HCT116 (cell line): ENCODE measurements around the gene KCNIP4. TPM values are rescaled to one million over a fixed set of nuclear protein-coding genes. Genes with fewer than 3 reads are reported as not detected.

ENCODE experiments used
- ATAC-seq: fragments of 200-7000 bp; cut with Tn5 transposase; 2 replicates; pipeline ENCODE4 v1.9.1; 2020; ENCODE audit warnings: mild to moderate bottlenecking, moderate library complexity
- BruUV-seq: library from RNA; stranded (reverse); fragments of 400-500 nt; replicated peaks from 2 replicates; lab custom pipeline; 2021; lab: Mats Ljungman, UMichigan
- CTCF ChIA-PET: fragments of 300-600 bp; sonication (Branson Sonifier 250); formaldehyde crosslinking; loops from one replicate; lab custom pipeline; 2021; ENCODE audit warnings: antibody characterized with exemption; lab: Charles Lee
- POLR2A ChIA-PET: fragments of 300-600, 350-600 bp; sonication (Branson Sonifier 250); formaldehyde crosslinking; loops from one replicate; lab custom pipeline; 2021; ENCODE audit warnings: antibody characterized with exemption; lab: Charles Lee
- RAD21 ChIA-PET, 2 experiments: fragments of 300-600 bp; sonication (Branson Sonifier 250); formaldehyde crosslinking; loops; one replicate each; lab custom pipeline; 2023; ENCODE audit warnings: low total read pairs in 2 of 2; ENCODE audit not compliant: uncharacterized antibody in 2 of 2, unreplicated experiment in 2 of 2, low non-redundant PET in 1 of 2; lab: Charles Lee
- DNase-seq: peaks from one replicate; pipeline ENCODE4 v3.0.0-alpha.2; 2010; ENCODE audit warnings: low read depth, low spot score
- H2AFZ ChIP-seq: fragments of 200-600 bp; shearing (Covaris generic), sonication (generic); 2 replicates; pipeline ENCODE4 v1.6.1; 2017; ENCODE audit warnings: low read depth, mixed run types, mixed read lengths, antibody characterized with exemption, low read length; ENCODE audit not compliant: poor library complexity, severe bottlenecking
- H3K27ac ChIP-seq: 2 replicates; pipeline ENCODE4 v1.5.1; 2012; ENCODE audit warnings: low read depth, low read length
- H3K27me3 ChIP-seq: fragments of 200-600 bp; sonication (generic); 2 replicates; pipeline ENCODE4 v1.6.1; 2016; ENCODE audit warnings: mixed run types, low read length, mixed read lengths; ENCODE audit not compliant: insufficient read depth
- H3K36me3 ChIP-seq, 2 experiments: fragments of 200-500 bp in 1 of 2; fragments of 200-600 bp in 1 of 2; sonication (Bioruptor generic) in 1 of 2; sonication (generic) in 1 of 2; 2 replicates each; pipeline versions ENCODE4 v1.5.1 to v1.6.1; 2014 to 2016; ENCODE audit warnings: low read length in 2 of 2, inconsistent platforms in 1 of 2, mixed read lengths in 1 of 2, mixed run types in 1 of 2; ENCODE audit not compliant: insufficient read depth in 2 of 2, control insufficient read depth in 1 of 2
- H3K4me1 ChIP-seq, 2 experiments: fragments of 200-600 bp in 1 of 2; sonication (generic) in 1 of 2; 2 replicates each; pipeline versions ENCODE4 v1.5.1 to v1.6.1; 2012 to 2017; ENCODE audit warnings: low read length in 2 of 2, inconsistent platforms in 1 of 2, mild to moderate bottlenecking in 1 of 2, mixed read lengths in 1 of 2, mixed run types in 1 of 2, moderate library complexity in 1 of 2; ENCODE audit not compliant: insufficient read depth in 2 of 2, control insufficient read depth in 1 of 2
- H3K4me2 ChIP-seq: fragments of 200-600 bp; sonication (generic); 2 replicates; pipeline ENCODE4 v1.6.1; 2017; ENCODE audit warnings: mixed run types, low read length, mixed read lengths
- H3K4me3 ChIP-seq, 2 experiments: fragments of 200-600 bp in 1 of 2; sonication (generic) in 1 of 2; replicated peaks in 1 of 2; 2 replicates each; pipeline ENCODE4 v1.5.1; 2011 to 2016; ENCODE audit warnings: low read length in 2 of 2, control low read depth in 1 of 2, low read depth in 1 of 2, mild to moderate bottlenecking in 1 of 2, mixed read lengths in 1 of 2, mixed run types in 1 of 2
- H3K79me2 ChIP-seq: fragments of 200-600 bp; sonication (generic); 2 replicates; pipeline ENCODE4 v1.6.1; 2017; ENCODE audit warnings: mild to moderate bottlenecking, mixed run types, low read length, moderate library complexity, mixed read lengths; ENCODE audit not compliant: insufficient read depth
- H3K9ac ChIP-seq: fragments of 200-600 bp; sonication (generic); 2 replicates; pipeline ENCODE4 v1.6.1; 2016; ENCODE audit warnings: low read length, mixed read lengths
- H3K9me2 ChIP-seq: fragments of 200-600 bp; sonication (generic), shearing (Covaris generic); 2 replicates; pipeline ENCODE4 v1.6.1; 2017; ENCODE audit warnings: mixed run types, mild to moderate bottlenecking, moderate library complexity; ENCODE audit not compliant: insufficient read depth
- H3K9me3 ChIP-seq, 2 experiments: fragments of 200-500 bp in 1 of 2; fragments of 200-600 bp in 1 of 2; sonication (Bioruptor generic) in 1 of 2; sonication (generic) in 1 of 2; 2 replicates each; pipeline ENCODE4 v1.6.1; 2014 to 2017; ENCODE audit warnings: low read length in 2 of 2, mixed read lengths in 2 of 2, inconsistent platforms in 1 of 2, low read depth in 1 of 2, mild to moderate bottlenecking in 1 of 2, mixed run types in 1 of 2, moderate library complexity in 1 of 2; ENCODE audit not compliant: control insufficient read depth in 1 of 2, insufficient read depth in 1 of 2
- H4K20me1 ChIP-seq: fragments of 200-600 bp; sonication (generic), shearing (Covaris generic); 2 replicates; pipeline ENCODE4 v1.6.1; 2017; ENCODE audit warnings: mixed run types, mild to moderate bottlenecking, moderate library complexity; ENCODE audit not compliant: insufficient read depth
- CBX3 ChIP-seq: IDR thresholded peaks from 2 replicates; pipeline ENCODE4 v1.6.1; 2012; ENCODE audit warnings: low read depth
- CEBPB ChIP-seq: IDR thresholded peaks from 2 replicates; pipeline ENCODE4 v1.6.1; 2012; ENCODE audit warnings: low read depth
- CTCF ChIP-seq, 3 experiments: fragments of 200-600 bp in 1 of 3; sonication (generic) in 1 of 3; IDR thresholded peaks in 2 of 3; conservative IDR thresholded peaks in 1 of 3; 2 replicates each; pipeline ENCODE4 v1.5.1; 2012 to 2017; ENCODE audit warnings: low read depth in 2 of 3, low read length in 2 of 3, antibody characterized with exemption in 1 of 3, borderline replicate concordance in 1 of 3, control low read depth in 1 of 3, mild to moderate bottlenecking in 1 of 3, mixed read lengths in 1 of 3, mixed run types in 1 of 3, moderate library complexity in 1 of 3; ENCODE audit not compliant: insufficient read depth in 1 of 3
- EGR1 ChIP-seq: IDR thresholded peaks from 2 replicates; pipeline ENCODE4 v1.6.1; 2012; ENCODE audit warnings: low read depth
- ELF1 ChIP-seq: IDR thresholded peaks from 2 replicates; pipeline ENCODE4 v1.6.1; 2012; ENCODE audit warnings: low read depth, borderline replicate concordance
- EZH2 ChIP-seq: fragments of 200-600 bp; sonication (generic); IDR thresholded peaks from 2 replicates; pipeline ENCODE4 v1.6.1; 2017; ENCODE audit warnings: antibody characterized with exemption, mixed run types
- EZH2phosphoT487 ChIP-seq: fragments of 200-600 bp; IDR thresholded peaks from 2 replicates; pipeline ENCODE4 v1.6.1; 2018; ENCODE audit warnings: antibody characterized with exemption, borderline replicate concordance
- FOSL1 ChIP-seq: IDR thresholded peaks from 2 replicates; pipeline ENCODE4 v1.6.1; 2012; ENCODE audit warnings: low read depth
- JUND ChIP-seq: IDR thresholded peaks from 2 replicates; pipeline ENCODE4 v1.6.1; 2012
- POLR2A ChIP-seq: IDR thresholded peaks from 2 replicates; pipeline ENCODE4 v1.7.0; 2011; ENCODE audit warnings: borderline replicate concordance; ENCODE audit not compliant: insufficient read depth, insufficient read length; ENCODE audit errors: extremely low read depth
- RAD21 ChIP-seq: IDR thresholded peaks from 2 replicates; pipeline ENCODE4 v1.6.1; 2012; ENCODE audit warnings: low read depth, mild to moderate bottlenecking
- SP1 ChIP-seq: IDR thresholded peaks from 2 replicates; pipeline ENCODE4 v1.6.1; 2012; ENCODE audit warnings: low read depth
- TCF7L2 ChIP-seq: IDR thresholded peaks from 2 replicates; pipeline ENCODE4 v1.7.0; 2011; ENCODE audit warnings: borderline replicate concordance, inconsistent platforms; ENCODE audit not compliant: insufficient read depth, insufficient read length; ENCODE audit errors: extremely low read depth
- ZFX ChIP-seq: fragments of 450-650 bp; IDR thresholded peaks from 2 replicates; pipeline ENCODE4 v1.6.1; 2017
- intact Hi-C: fragments of 100-400 bp; cut with micrococcal nuclease; formaldehyde crosslinking; loops from 2 replicates; pipeline ENCODE4 v1.10.0; 2022
- total RNA-seq: library from RNA; stranded (reverse); gene quantifications from one replicate; pipeline ENCODE4 v1.2.1, GENCODE V29; 2021; ENCODE audit not compliant: unreplicated experiment

KCNIP4 gene
- total RNA-seq, 1 experiment from 2014 or later, result not detected

GRCh38 chr4:21890231-21890630 lies 58.3 kb downstream of the KCNIP4 start (continued):
- TF ChIP-seq CTCF (IDR thresholded peaks at IDR 0.05 in 2 of 3, conservative IDR thresholded peaks at IDR 0.05 in 1 of 3; ENCODE audit: borderline replicate concordance in 1 of 3, insufficient read depth in 1 of 3, low read depth in 2 of 3, low read length in 2 of 3) (no peak), EZH2phosphoT487 (no peak)

- H3K9me2 ChIP-seq, result no peaks in the 10 kb centered on the region
- CTCF ChIA-PET, result no interaction called here
- no peak for TF ChIP-seq ZFX
- no peak for TF ChIP-seq EZH2phosphoT487
- no peak for TF ChIP-seq EGR1
- no peak for TF ChIP-seq ELF1
- TF ChIP-seq CBX3, result no peak
- no peak for TF ChIP-seq FOSL1
- no peak for TF ChIP-seq CEBPB
- TF ChIP-seq SP1, result no peak
- no peak for TF ChIP-seq TCF7L2
- TF ChIP-seq RAD21, result no peak
- no peak for TF ChIP-seq EZH2
- TF ChIP-seq JUND, result no peak
- TF ChIP-seq POLR2A, result no peak
- TF ChIP-seq, all 23 proteins: peak for 0
- H3K4me3 ChIP-seq, result no peak overlapping the region
- H3K9me3 ChIP-seq, result peaks cover 0 to 4% of the 10 kb centered on the region in 2 experiments; a peak in 2 of 4 replicates
- no peak overlapping the region for H3K27ac ChIP-seq
- no peak for ATAC-seq
- no peaks in the 10 kb centered on the region for H3K36me3 ChIP-seq
- no peak overlapping the region for H2AFZ ChIP-seq
- no peak for DNase-seq
- no peaks in the 10 kb centered on the region for H3K27me3 ChIP-seq
- H3K9ac ChIP-seq, result no peak overlapping the region
- H3K4me2 ChIP-seq, result no peak overlapping the region
- BruUV-seq, result no TSS peak
- no peaks in the 10 kb centered on the region for H3K79me2 ChIP-seq
- RAD21 ChIA-PET, result no interaction called here
- no peaks in the 10 kb centered on the region for H4K20me1 ChIP-seq
- H3K4me1 ChIP-seq, result no peaks in the 10 kb centered on the region
- intact Hi-C loops, result no loop called here
- POLR2A ChIA-PET, result no interaction called here
Observed at GRCh38 chr4:21888195-21888976, 60.2 kb downstream of the KCNIP4 start.
